ENCODE measurements around the gene DNAJC1. TPM values are rescaled to one million over a fixed set of nuclear protein-coding genes. Genes with fewer than 3 reads are reported as not detected.
A peak's percentile ranks its signal among the peaks of the same experiment; 100 is the strongest.

The DNAJC1 gene
- polyA plus RNA-seq, 2 of the 4 experiments (the other 2 are of a cell fraction) = 19.2 to 34.2 TPM

DNA sequence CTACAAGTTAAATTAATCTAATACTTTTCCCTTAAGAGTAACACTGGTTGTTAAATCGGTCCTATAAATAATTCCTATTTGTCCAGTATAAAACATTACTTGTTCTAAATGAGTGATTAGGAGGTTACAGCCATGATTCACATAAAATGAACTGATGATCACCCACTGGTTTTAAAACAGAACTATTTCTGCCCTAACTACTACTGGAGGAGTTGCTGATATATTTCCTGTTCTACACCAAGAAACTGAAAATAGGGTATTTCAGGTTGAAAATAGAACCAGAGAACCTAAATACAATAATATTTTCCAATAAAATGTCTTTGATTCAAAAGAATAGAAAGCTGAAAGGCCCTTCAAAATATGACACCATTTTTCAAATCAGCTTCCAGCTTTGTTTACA lies 30.9 kb downstream of the DNAJC1 start:
- ATAC-seq (no peak), FAIRE-seq (no peak), DNase-seq (ENCODE audit: low read depth in 1 of 2, low spot score in 1 of 2) (no peak)
- ChIA-PET POLR2A (no interaction called here), CTCF (interaction anchor here (0.8 kb wide), 1 partner anchor 477 kb away, joined by 3 read pairs; no protein-coding TSS in a partner anchor)
- H3K27ac ChIP-seq = no peak overlapping the region
- no peak for TF ChIP-seq CEBPB (IDR thresholded peaks at IDR 0.05)
- TF ChIP-seq RNF2 (IDR thresholded peaks at IDR 0.05; ENCODE audit: borderline replicate concordance, low read depth) = no peak
- TF ChIP-seq, protein P1, sequence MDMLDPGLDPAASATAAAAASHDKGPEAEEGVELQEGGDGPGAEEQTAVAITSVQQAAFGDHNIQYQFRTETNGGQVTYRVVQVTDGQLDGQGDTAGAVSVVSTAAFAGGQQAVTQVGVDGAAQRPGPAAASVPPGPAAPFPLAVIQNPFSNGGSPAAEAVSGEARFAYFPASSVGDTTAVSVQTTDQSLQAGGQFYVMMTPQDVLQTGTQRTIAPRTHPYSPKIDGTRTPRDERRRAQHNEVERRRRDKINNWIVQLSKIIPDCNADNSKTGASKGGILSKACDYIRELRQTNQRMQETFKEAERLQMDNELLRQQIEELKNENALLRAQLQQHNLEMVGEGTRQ (IDR thresholded peaks at IDR 0.05) = no peak
- TF ChIP-seq, protein P2, sequence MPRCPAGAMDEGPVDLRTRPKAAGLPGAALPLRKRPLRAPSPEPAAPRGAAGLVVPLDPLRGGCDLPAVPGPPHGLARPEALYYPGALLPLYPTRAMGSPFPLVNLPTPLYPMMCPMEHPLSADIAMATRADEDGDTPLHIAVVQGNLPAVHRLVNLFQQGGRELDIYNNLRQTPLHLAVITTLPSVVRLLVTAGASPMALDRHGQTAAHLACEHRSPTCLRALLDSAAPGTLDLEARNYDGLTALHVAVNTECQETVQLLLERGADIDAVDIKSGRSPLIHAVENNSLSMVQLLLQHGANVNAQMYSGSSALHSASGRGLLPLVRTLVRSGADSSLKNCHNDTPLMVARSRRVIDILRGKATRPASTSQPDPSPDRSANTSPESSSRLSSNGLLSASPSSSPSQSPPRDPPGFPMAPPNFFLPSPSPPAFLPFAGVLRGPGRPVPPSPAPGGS (IDR thresholded peaks at IDR 0.05) = no peak
- TF ChIP-seq ESRRA (IDR thresholded peaks at IDR 0.05; ENCODE audit: borderline replicate concordance, low read length) = no peak
- TF ChIP-seq ZFP36 (IDR thresholded peaks at IDR 0.05; ENCODE audit: borderline replicate concordance, partially characterized antibody) = no peak
- no peak for TF ChIP-seq PHF8 (IDR thresholded peaks at IDR 0.05; ENCODE audit: borderline replicate concordance, low read depth)
- TF ChIP-seq RARB (CRISPR knock-in tag; IDR thresholded peaks at IDR 0.05) = no peak
- TF ChIP-seq RCOR1 (IDR thresholded peaks at IDR 0.05; ENCODE audit: low read depth, low read length) = no peak
- no peak overlapping the region for H3K4me3 ChIP-seq
- 0 out of 3 replicates have a peak, but pooled peaks cover 5% of the 10 kb centered on the region for H3K4me1 ChIP-seq
- 83% methylated on average over 1 of the region's 1 CpG for WGBS (ENCODE audit: missing lambda C conversion rate)
- no peaks in the 10 kb centered on the region for H3K9me3 ChIP-seq
- H3K4me2 ChIP-seq = no peak overlapping the region

DNA sequence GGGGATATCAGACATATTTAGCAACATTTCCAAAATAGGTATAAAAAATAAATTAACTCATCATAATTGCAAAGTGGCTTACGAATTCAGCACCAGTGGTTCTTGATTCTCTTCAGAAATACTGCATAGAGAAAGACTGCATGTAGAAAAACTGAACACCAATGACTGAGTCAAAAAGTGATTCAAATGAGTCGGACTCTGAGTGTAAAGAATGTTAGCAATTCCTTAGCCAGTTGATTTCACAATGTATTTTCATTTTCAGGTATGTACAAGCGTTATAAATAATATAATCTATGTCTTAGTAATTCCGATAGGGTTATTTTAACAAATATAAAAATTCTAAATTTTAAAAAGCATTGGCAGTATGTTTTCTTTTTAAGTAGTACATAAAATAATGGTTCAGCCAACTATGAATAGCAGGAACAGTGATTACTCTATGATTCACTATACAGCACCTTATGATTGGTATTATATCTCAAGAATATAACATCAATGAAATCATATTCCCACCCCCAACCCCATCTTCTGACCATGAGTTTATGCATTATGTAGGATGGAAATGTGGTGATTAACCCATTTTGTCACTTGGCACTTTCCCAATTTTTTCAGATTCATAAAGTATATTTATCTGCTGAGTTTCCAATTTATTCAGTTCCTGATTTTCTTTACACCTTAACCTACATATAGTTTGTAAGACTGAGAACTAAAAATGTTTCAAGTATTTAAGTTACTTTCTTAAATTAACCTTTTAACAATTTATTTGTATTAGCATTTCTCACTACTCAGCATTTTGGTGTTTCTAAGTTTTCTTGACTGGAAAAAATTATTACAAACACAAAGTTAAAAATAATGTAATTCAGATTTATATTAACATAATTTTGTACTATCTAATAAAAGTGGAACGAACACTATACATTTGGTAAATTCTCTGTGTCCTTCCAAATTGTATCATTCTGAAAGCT lies 33.9 kb downstream of the DNAJC1 start:
- DNase-seq (ENCODE audit: low read depth in 1 of 2, low spot score in 1 of 2) (no peak), FAIRE-seq (no peak), ATAC-seq (no peak)
- no peak for TF ChIP-seq PHF8 (IDR thresholded peaks at IDR 0.05; ENCODE audit: borderline replicate concordance, low read depth)
- TF ChIP-seq MAFK (IDR thresholded peaks at IDR 0.05; ENCODE audit: partially characterized antibody) = peak; percentile 62
- no peak overlapping the region for H3K4me3 ChIP-seq
- no peak overlapping the region for H3K27ac ChIP-seq
- H3K9me3 ChIP-seq = no peaks in the 10 kb centered on the region
- CTCF ChIA-PET = no interaction called here
- H3K4me1 ChIP-seq = 0 out of 3 replicates have a peak, but pooled peaks cover 5% of the 10 kb centered on the region
- H3K4me2 ChIP-seq = no peak overlapping the region
- WGBS (ENCODE audit: missing lambda C conversion rate) = 80% methylated on average over 5 of the region's 5 CpGs
- POLR2A ChIA-PET = no interaction called here

DNA sequence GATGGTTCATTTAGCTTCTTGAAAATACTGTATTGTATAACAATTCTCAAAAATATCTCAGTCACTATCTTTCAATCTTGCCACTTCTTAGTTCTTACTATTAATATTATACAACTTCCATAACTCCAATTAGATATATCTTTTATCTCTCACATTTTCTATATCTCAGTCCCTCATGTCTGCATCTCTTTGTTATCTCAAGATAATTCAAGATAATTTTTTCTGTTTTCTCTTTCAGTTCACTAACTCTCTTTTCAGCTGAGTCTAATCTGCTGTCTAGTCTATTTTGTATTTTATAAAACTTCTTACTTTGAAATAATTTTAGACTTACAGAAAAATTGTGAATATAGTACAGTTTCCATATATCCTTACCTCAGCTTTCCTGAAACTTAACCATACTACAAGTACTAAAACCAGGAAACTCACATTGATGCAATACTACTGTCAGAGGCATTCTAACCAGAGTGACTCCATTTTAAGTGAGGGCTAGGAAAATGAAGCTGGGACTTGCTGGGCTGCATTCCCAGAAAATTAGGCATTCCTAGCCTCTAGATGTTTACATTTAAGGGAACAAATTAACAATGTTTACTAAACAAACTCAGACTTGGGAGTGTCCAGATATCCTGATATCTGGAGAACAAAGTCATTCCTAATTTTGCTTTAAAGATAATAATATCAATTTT lies 38.4 kb downstream of the DNAJC1 start:
- TF ChIP-seq NR3C1 (IDR thresholded peaks at IDR 0.05) (no peak), HEYL (CRISPR knock-in tag; IDR thresholded peaks at IDR 0.05) (no peak), EHMT2 (IDR thresholded peaks at IDR 0.05; ENCODE audit: low read depth) (no peak), FOSL2 (IDR thresholded peaks at IDR 0.05) (no peak), FOSL2 (CRISPR knock-in tag; IDR thresholded peaks at IDR 0.05) (no peak), PBX3 (IDR thresholded peaks at IDR 0.05) (no peak), HOXB5 (CRISPR knock-in tag; IDR thresholded peaks at IDR 0.05) (no peak), ZSCAN20 (CRISPR knock-in tag; IDR thresholded peaks at IDR 0.05) (no peak), CHD2 (IDR thresholded peaks at IDR 0.05; ENCODE audit: low read length, partially characterized antibody) (no peak), CBX8 (IDR thresholded peaks at IDR 0.05) (no peak), HOXB13 (CRISPR knock-in tag; IDR thresholded peaks at IDR 0.05; ENCODE audit: low read depth) (no peak), RAD21 (conservative IDR thresholded peaks at IDR 0.05 in 1 of 2, IDR thresholded peaks at IDR 0.05 in 1 of 2) (no peak), POLR2A (IDR thresholded peaks at IDR 0.05; ENCODE audit: low read length) (no peak), HDAC2 (IDR thresholded peaks at IDR 0.05) (no peak), TP53 (CRISPR knock-in tag; IDR thresholded peaks at IDR 0.05) (no peak), NFE2L2 (conservative IDR thresholded peaks at IDR 0.05; ENCODE audit: low read length) (no peak), CHD4 (IDR thresholded peaks at IDR 0.05; ENCODE audit: borderline replicate concordance) (no peak), SREBF2 (IDR thresholded peaks at IDR 0.05) (no peak), BHLHE40 (IDR thresholded peaks at IDR 0.05; ENCODE audit: low read depth, low read length) (no peak)
- TF ChIP-seq, protein P2 (IDR thresholded peaks at IDR 0.05) = no peak
- ATAC-seq (no peak), DNase-seq (ENCODE audit: low read depth in 1 of 2, low spot score in 1 of 2) (no peak), FAIRE-seq (no peak)
- Histone ChIP-seq H3K27ac (no peak overlapping the region), H3K4me2 (no peak overlapping the region), H3K4me3 (no peak overlapping the region), H3K9me3 (no peaks in the 10 kb centered on the region), H3K4me1 (0 out of 3 replicates have a peak, but pooled peaks cover 5% of the 10 kb centered on the region)
- ChIA-PET POLR2A (no interaction called here), CTCF (no interaction called here)
